GM18498 (cell line): ENCODE results near the gene HLA-DPB1.
"Not testable (repeated sequence)": the region's sequence is repeated elsewhere in the genome, so short reads cannot be mapped to it uniquely, and the experiment has no call there.

ENCODE experiments used
- ATAC-seq: cut with Tn5 transposase; IDR thresholded peaks from one replicate; pipeline ENCODE4 v1.9.1; 2021; ENCODE audit warnings: mild to moderate bottlenecking, moderate library complexity; ENCODE audit not compliant: unreplicated experiment

HLA-DPB1 gene

GRCh38 chr6:33075568-33076405 is at the start of gene HLA-DPB1:
TSS of gene HLA-DPB1 (plus strand) at chr6:33075990. CDS start at chr6:33076042, 52 bp downstream.
- ATAC-seq: peak; percentile 70

GRCh38 chr6:33028220-33028849 is 47.5 kb upstream of the HLA-DPB1 start:
- peak; percentile 5 for ATAC-seq

- peak; percentile 79 for ATAC-seq
These were observed 46.2 kb upstream of the HLA-DPB1 start for GRCh38 chr6:33029328-33030184.

GRCh38 chr6:33030245-33030644 is 45.5 kb upstream of the HLA-DPB1 start:
- no peak for ATAC-seq

GRCh38 chr6:33034554-33034953 is 41.2 kb upstream of the HLA-DPB1 start:
- no peak for ATAC-seq

GRCh38 chr6:33036535-33036934 is 39.3 kb upstream of the HLA-DPB1 start:
- ATAC-seq: no peak

GRCh38 chr6:33040157-33040556 is 35.6 kb upstream of the HLA-DPB1 start:
- no peak for ATAC-seq

- ATAC-seq: no peak
These were observed 26.3 kb upstream of the HLA-DPB1 start for GRCh38 chr6:33049323-33050013.

- no peak for ATAC-seq
These were observed 25.6 kb upstream of the HLA-DPB1 start for GRCh38 chr6:33050014-33050810.

GRCh38 chr6:33052627-33053026 is 23.2 kb upstream of the HLA-DPB1 start:
- ATAC-seq: no peak

- no peak for ATAC-seq
These were observed 22.6 kb upstream of the HLA-DPB1 start for GRCh38 chr6:33053230-33053629.

- no peak for ATAC-seq
These were observed 18.3 kb upstream of the HLA-DPB1 start for GRCh38 chr6:33057222-33058150.

GRCh38 chr6:33061987-33062386 is 13.8 kb upstream of the HLA-DPB1 start:
- no peak for ATAC-seq

GRCh38 chr6:33063435-33063834 is 12.4 kb upstream of the HLA-DPB1 start:
- not testable (repeated sequence) for ATAC-seq

GRCh38 chr6:33064723-33065122 is 11.1 kb upstream of the HLA-DPB1 start:
- ATAC-seq: no peak

- no peak for ATAC-seq
These were observed 10.5 kb upstream of the HLA-DPB1 start for GRCh38 chr6:33065312-33065711.

GRCh38 chr6:33066917-33067521 is 8.8 kb upstream of the HLA-DPB1 start:
- no peak for ATAC-seq

GRCh38 chr6:33069021-33069738 is 6.6 kb upstream of the HLA-DPB1 start:
- no peak for ATAC-seq
